HT1080 (cell line): Measurements from ENCODE around the gene MACO1. TPM values are rescaled to one million over a fixed set of nuclear protein-coding genes. Genes with fewer than 3 reads are reported as not detected.

Experiments
- DNase-seq: peaks from one replicate; pipeline ENCODE4 v3.0.0-alpha.2; 2015; ENCODE audit warnings: low read depth
- total RNA-seq: library from RNA; depleted of rRNA; stranded (reverse); fragments of >200 nt; shearing (Covaris generic); gene quantifications from 2 replicates; pipeline ENCODE4 v1.2.3, GENCODE V29; 2014

Gene MACO1
- total RNA-seq, 1 experiment from 2014 or later, result 10.5 TPM

GRCh38 chr1:25520446-25521061 is 89.9 kb downstream of the MACO1 start:
- DNase-seq, result no peak

GRCh38 chr1:25522031-25522655 is 91.4 kb downstream of the MACO1 start:
- DNase-seq, result no peak

GRCh38 chr1:25523542-25523941 is 92.8 kb downstream of the MACO1 start:
- DNase-seq, result no peak

- DNase-seq, result no peak
Measured at GRCh38 chr1:25524568-25525360, 94.1 kb downstream of the MACO1 start.

GRCh38 chr1:25525361-25525688 is 94.6 kb downstream of the MACO1 start:
- DNase-seq, result no peak

- no peak for DNase-seq
Measured at GRCh38 chr1:25526753-25527152, 96.1 kb downstream of the MACO1 start.

GRCh38 chr1:25527226-25527846 is 96.6 kb downstream of the MACO1 start:
- DNase-seq, result no peak

GRCh38 chr1:25527946-25528595 is 97.4 kb downstream of the MACO1 start:
- DNase-seq, result no peak

GRCh38 chr1:25528881-25529517 is 98.3 kb downstream of the MACO1 start:
- DNase-seq, result no peak

- no peak for DNase-seq
Measured at GRCh38 chr1:25529518-25530185, 99.0 kb downstream of the MACO1 start.

GRCh38 chr1:25530186-25531081 is 99.7 kb downstream of the MACO1 start:
- no peak for DNase-seq

GRCh38 chr1:25531082-25531461 is 100.4 kb downstream of the MACO1 start:
- DNase-seq, result no peak

GRCh38 chr1:25532970-25533369 is 102.3 kb downstream of the MACO1 start:
- no peak for DNase-seq

GRCh38 chr1:25533775-25534409 is 103.2 kb downstream of the MACO1 start:
- no peak for DNase-seq

GRCh38 chr1:25534410-25534788 is 103.7 kb downstream of the MACO1 start:
- DNase-seq, result no peak

GRCh38 chr1:25536124-25536523 is 105.4 kb downstream of the MACO1 start:
- no peak for DNase-seq

GRCh38 chr1:25537153-25537831 is 106.6 kb downstream of the MACO1 start:
- DNase-seq, result no peak

- DNase-seq, result no peak
Measured at GRCh38 chr1:25538191-25538767, 107.6 kb downstream of the MACO1 start.
